ENCODE results near the gene PRKG2.
"Not testable (repeated sequence)": the region's sequence is repeated elsewhere in the genome, so short reads cannot be mapped to it uniquely, and the experiment has no call there.

Gene PRKG2

GRCh38 chr4:81214881-81215868 lies at the start of gene PRKG2:
TSS of gene PRKG2 (minus strand) at chr4:81215222. CDS start at chr4:81205047, 10,175 bp downstream.
- DNase-seq (ENCODE audit: low read depth), result no peak

GRCh38 chr4:81260443-81261101 lies 45.5 kb upstream of the PRKG2 start:
- no peak for DNase-seq (ENCODE audit: low read depth)

GRCh38 chr4:81258841-81259550 lies 44.0 kb upstream of the PRKG2 start:
- DNase-seq (ENCODE audit: low read depth), result no peak

GRCh38 chr4:81257816-81258215 lies 42.8 kb upstream of the PRKG2 start:
- no peak for DNase-seq (ENCODE audit: low read depth)

- DNase-seq (ENCODE audit: low read depth), result no peak
Measured at GRCh38 chr4:81257021-81257420, 42.0 kb upstream of the PRKG2 start.

GRCh38 chr4:81256059-81256970 lies 41.3 kb upstream of the PRKG2 start:
- no peak for DNase-seq (ENCODE audit: low read depth)

GRCh38 chr4:81255524-81255923 lies 40.5 kb upstream of the PRKG2 start:
- no peak for DNase-seq (ENCODE audit: low read depth)

GRCh38 chr4:81250430-81250829 lies 35.4 kb upstream of the PRKG2 start:
- no peak for DNase-seq (ENCODE audit: low read depth)

- no peak for DNase-seq (ENCODE audit: low read depth)
Measured at GRCh38 chr4:81245218-81246009, 30.4 kb upstream of the PRKG2 start.

- DNase-seq (ENCODE audit: low read depth), result no peak
Measured at GRCh38 chr4:81237791-81238190, 22.8 kb upstream of the PRKG2 start.

GRCh38 chr4:81235982-81236749 lies 21.1 kb upstream of the PRKG2 start:
- DNase-seq (ENCODE audit: low read depth), result no peak

GRCh38 chr4:81227968-81228367 lies 12.9 kb upstream of the PRKG2 start:
- DNase-seq (ENCODE audit: low read depth), result no peak

- no peak for DNase-seq (ENCODE audit: low read depth)
Measured at GRCh38 chr4:81227138-81227537, 12.1 kb upstream of the PRKG2 start.

GRCh38 chr4:81225252-81225651 lies 10.2 kb upstream of the PRKG2 start:
- no peak for DNase-seq (ENCODE audit: low read depth)

GRCh38 chr4:81222082-81222472 lies 7.1 kb upstream of the PRKG2 start:
- DNase-seq (ENCODE audit: low read depth), result not testable (repeated sequence)

GRCh38 chr4:81221303-81222081 lies 6.5 kb upstream of the PRKG2 start:
- DNase-seq (ENCODE audit: low read depth), result no peak

- DNase-seq (ENCODE audit: low read depth), result no peak
Measured at GRCh38 chr4:81220271-81220670, 5.2 kb upstream of the PRKG2 start.

GRCh38 chr4:81218206-81218605 lies 3.2 kb upstream of the PRKG2 start:
- no peak for DNase-seq (ENCODE audit: low read depth)

- no peak for DNase-seq (ENCODE audit: low read depth)
Measured at GRCh38 chr4:81217779-81218178, 2.8 kb upstream of the PRKG2 start.

All from stimulated activated CD8-positive, alpha-beta memory T cell treated with anti-CD3 and anti-CD28 coated beads, Interleukin-4, amount 100 ng/mL, for 24 hours (primary cell).